NT2/D1 (cell line): Measurements from ENCODE around the gene LYPD3.

Experiments used
- SUZ12 ChIP-seq: IDR thresholded peaks from 2 replicates; pipeline ENCODE4 v1.6.1; 2011; ENCODE audit not compliant: insufficient read length, insufficient read depth; ENCODE audit errors: extremely low read depth
- ZNF274 ChIP-seq: IDR thresholded peaks from 2 replicates; pipeline ENCODE4 v1.6.1; 2011; ENCODE audit warnings: mild to moderate bottlenecking, low read depth, low read length

GRCh38 chr19:43470288-43470687 lies 4.9 kb upstream of the LYPD3 start:
- TF ChIP-seq ZNF274 (no peak), SUZ12 (no peak)
